CD4-positive, alpha-beta T cell treated with Interleukin-15 for 4 hours (primary cell): Measurements from ENCODE around the gene SLC44A2.

Source experiments
- DNase-seq: peaks from one replicate; pipeline ENCODE4 v3.0.0-alpha.2; 2020; ENCODE audit warnings: low spot score

The SLC44A2 gene

GRCh38 chr19:10615429-10616023 lies 9.8 kb upstream of the SLC44A2 start:
- DNase-seq, result no peak

- no peak for DNase-seq
Measured at GRCh38 chr19:10617409-10618121, 7.8 kb upstream of the SLC44A2 start.

DNA sequence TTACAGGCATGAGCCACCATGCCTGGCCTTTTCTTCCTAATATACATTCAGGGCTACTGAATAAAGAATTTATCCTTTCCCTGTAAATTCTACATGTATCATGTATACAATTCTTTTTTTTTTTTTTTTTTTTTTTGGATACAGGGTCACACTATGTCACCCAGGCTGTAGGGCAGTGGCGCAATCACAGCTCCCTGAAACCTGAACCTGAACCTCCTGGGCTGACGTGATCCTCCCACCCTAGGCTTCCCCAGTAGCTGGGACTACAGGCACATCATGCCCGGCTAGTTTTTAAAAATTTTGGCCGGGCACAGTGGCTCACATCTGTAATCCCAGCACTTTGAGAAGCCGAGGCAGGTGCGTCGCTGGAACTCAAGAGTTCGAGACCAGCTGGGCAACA lies 6.5 kb upstream of the SLC44A2 start:
- no peak for DNase-seq

DNA sequence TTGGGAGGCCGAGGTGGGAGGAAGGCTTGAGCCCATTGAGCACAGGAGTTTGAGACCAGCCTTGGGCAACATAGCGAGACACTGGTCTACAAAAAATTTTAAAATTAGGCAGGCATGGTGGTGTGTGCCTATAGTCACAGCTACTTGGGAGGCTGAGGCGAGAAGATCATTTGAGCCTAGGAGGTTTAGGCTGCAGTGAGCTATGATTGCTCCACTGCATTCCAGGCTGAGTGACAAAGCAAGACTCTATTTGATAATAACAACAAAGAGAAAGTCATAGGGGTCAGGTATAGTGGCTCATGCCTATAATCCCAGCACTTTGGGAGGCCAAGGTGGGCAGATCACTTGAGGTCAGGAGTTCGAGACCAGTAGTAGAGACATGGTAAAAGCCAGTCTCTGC lies 4.6 kb upstream of the SLC44A2 start:
- no peak for DNase-seq

DNA sequence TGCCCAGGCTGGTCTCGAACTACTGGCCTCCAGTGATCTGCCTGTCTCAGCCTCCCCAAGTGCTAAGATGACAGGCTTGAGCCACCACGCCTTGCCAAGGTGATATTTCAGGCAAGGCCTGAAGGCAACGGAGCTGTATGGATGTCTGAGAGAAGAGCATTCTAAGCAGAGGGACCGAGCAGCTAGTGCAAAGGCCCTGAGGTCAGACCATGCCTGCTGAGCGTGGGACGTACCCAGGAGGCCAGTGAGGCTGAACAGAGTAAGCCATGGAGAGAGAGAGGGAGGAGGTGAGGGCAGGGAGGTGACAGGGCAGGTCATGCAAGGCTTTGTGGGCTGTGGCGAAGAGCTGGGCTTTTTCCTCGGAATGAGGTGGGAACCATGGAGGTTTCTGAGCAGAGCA lies 3.4 kb upstream of the SLC44A2 start:
- DNase-seq, result no peak

DNA sequence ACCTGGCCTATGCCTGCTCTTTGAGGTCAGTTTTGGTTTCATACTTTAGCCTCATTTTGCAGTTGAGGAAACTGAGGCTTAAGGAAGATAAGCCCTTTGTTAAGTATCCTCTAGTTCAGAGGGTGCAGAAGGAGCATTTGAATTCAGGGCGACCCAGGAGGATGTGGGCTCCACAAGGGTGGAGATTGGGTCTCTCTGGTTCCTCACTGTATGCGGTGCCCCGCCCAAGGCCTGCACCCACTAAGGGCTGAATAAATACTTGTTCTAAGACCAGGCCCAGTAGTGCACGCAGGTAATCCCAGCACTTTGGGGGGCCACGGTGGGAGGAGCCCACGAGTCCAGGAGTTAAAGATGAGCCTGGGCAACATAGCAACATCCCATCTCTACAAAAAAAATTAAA lies 768 bp upstream of the SLC44A2 start:
- peak; percentile 16 for DNase-seq

- DNase-seq, result no peak
Measured at GRCh38 chr19:10625762-10626138, 397 bp downstream of the SLC44A2 start.

- DNase-seq, result no peak
Measured at GRCh38 chr19:10631874-10632273, 6.5 kb downstream of the SLC44A2 start.

DNA sequence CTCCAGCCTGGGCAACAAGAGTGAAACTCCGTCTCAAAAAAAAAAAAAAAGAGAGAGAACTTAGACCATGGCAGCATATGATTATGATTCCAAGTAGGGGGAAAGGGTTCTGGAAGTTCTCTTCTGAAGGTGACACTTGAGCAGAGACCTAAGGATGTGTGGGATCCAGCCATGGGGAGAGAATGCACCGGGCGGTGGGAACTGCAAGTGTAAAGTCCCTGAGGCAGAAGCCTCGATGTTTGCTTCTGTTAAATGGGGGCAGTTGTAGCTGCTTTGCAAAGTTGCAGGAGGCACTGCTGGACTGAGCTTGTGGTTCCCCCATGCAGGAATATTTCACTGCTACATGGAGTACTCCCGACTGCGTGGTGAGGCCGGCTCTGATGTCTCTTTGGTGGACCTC lies 9.1 kb downstream of the SLC44A2 start:
- DNase-seq, result no peak

- DNase-seq, result no peak
Measured at GRCh38 chr19:10634963-10635362, 9.6 kb downstream of the SLC44A2 start.

DNA sequence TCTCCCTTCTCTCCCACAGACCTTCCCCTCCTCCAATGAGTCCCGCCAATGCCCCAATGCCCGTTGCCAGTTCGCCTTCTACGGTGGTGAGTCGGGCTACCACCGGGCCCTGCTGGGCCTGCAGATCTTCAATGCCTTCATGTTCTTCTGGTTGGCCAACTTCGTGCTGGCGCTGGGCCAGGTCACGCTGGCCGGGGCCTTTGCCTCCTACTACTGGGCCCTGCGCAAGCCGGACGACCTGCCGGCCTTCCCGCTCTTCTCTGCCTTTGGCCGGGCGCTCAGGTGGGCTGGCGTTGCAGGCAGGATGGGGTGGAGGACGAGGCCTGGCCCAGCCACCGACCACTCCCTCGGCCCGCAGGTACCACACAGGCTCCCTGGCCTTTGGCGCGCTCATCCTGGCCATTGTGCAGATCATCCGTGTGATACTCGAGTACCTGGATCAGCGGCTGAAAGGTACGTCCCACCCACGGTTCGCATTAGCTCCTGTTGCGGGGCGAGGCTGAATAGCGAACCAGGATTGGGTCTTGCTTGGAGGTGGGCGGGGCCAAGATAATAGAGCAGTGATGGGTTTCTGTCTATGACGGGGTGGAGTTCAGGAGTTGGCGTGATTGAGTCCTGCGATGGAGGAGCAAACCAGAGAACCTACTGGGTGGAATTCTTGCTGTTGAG lies 11.1 kb downstream of the SLC44A2 start:
- no peak for DNase-seq

DNA sequence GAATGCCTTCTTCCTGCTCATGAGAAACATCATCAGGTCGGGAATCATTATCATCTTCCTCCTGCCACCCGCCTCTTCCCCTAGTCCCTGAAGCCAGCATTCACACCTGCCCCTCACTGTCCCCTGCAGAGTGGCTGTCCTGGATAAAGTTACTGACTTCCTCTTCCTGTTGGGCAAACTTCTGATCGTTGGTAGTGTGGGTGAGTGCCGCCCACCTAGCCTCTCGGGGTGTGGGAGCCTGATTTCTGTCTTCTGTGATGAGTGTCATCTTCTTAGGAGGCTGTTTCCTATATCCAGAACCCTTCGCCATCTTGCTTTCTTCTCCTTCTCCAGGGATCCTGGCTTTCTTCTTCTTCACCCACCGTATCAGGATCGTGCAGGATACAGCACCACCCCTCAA lies 12.5 kb downstream of the SLC44A2 start:
- DNase-seq, result no peak

GRCh38 chr19:10639836-10640235 lies 14.5 kb downstream of the SLC44A2 start:
- no peak for DNase-seq

DNA sequence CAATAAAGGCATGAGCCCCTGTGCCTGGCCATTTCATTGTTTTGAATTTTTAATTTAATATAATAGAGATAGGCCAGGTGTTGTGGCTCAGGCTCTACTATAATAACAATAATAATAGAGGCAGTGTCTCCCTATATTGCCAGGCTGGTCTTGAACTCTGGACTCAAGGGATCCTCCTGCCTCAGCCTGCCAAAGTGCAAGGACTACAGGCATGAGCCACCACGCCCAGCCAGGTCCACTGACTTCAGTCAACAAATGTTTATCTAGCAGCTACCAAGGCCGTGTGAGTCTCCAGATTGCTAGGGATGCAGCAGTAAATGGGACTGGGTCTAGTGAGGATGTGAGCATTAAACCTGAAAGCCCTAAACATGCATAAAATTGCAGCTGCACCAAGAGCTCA lies 15.0 kb downstream of the SLC44A2 start:
- DNase-seq, result no peak

- no peak for DNase-seq
Measured at GRCh38 chr19:10641248-10641647, 15.9 kb downstream of the SLC44A2 start.

- DNase-seq, result no peak
Measured at GRCh38 chr19:10642473-10643171, 17.3 kb downstream of the SLC44A2 start.

- DNase-seq, result no peak
Measured at GRCh38 chr19:10643172-10643967, 18.0 kb downstream of the SLC44A2 start.

DNA sequence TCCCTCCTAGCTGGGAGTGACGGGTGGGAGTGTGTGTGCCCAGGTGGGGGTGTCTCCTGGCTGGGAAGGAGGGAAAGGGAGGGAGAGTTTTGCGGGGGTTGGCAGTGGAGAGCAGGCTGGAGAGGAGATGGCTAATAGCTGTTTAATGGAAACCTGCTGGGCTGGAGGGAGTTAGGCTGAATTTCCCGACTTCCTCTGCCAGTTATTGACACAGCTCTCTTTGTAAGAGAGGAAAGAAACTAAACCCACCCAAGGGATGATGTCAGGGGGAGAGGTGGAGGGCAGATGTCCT lies 18.6 kb downstream of the SLC44A2 start:
- DNase-seq, result no peak

DNA sequence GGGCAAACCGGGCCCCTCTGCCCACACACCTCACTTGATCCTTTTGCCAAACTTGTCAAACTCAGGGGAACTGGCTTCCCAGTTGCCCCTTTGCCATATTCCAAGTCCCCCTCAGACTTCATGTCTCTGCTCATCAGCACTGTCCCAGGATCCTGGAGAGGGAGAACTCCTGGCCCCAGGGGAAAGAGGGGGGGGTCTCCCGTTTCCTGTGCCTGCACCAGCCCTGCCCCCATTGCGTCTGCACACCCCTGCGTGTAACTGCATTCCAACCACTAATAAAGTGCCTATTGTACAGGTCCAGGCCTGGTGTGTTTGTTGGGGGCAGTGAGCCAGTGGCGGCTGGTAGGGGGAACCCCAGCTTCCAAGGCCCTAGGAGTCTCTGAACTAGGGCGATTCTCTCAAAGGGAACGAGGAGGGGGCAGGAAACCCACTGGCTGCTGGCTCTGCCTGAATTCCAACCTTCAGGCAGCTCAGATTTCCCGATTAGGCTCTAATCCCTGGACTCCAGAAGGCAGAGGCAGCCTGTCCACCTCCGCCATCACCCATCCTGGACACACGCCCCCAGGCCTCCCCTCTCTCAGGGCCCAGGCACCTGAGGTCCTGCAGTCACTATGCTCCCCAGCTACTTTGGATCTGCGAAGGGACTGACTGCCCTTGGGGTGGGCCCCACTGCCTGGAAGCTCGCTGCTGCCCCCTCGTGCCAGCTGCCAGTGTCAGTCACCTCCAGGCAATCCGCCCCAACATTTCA lies 19.1 kb downstream of the SLC44A2 start:
- peak; percentile 81 for DNase-seq

- no peak for DNase-seq
Measured at GRCh38 chr19:10646456-10647159, 21.3 kb downstream of the SLC44A2 start.

DNA sequence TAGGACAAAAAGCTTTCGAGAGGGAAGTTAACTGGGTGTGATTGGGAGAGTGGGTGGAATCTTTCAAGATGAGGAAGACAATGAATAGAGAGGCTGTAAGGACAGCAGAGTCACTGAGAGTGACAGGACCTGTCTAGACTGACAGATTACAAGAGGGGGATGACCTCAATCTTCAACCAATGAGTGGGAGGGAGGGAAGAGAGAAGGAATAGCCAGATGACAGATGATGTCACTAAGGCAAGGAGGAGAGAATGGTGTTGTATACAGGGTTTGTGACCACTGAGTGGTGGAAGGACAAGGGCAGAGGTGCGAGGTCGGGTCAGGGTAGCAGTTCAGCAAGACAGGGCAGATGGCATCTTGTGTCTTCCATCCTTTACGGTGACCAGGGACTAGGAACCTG lies 23.0 kb downstream of the SLC44A2 start:
- no peak for DNase-seq
